Lung microvascular endothelial cell (primary cell): Measurements from ENCODE around the gene MYO1B. TPM values are rescaled to one million over a fixed set of nuclear protein-coding genes. Genes with fewer than 3 reads are reported as not detected.

ENCODE experiments used
- DNase-seq, 2 donors: peaks; one replicate each; pipeline versions ENCODE4 v3.0.0 to v3.0.0-alpha.2; 2010; ENCODE audit warnings: low read depth in 2 of 2
- total RNA-seq: library from RNA; depleted of rRNA; stranded (reverse); fragments of >200 nt; gene quantifications from 2 replicates; pipeline ENCODE4 v1.2.1, GENCODE V29; 2014

MYO1B gene
- total RNA-seq, 1 donor from 2014 or later, result 97.4 TPM

DNA sequence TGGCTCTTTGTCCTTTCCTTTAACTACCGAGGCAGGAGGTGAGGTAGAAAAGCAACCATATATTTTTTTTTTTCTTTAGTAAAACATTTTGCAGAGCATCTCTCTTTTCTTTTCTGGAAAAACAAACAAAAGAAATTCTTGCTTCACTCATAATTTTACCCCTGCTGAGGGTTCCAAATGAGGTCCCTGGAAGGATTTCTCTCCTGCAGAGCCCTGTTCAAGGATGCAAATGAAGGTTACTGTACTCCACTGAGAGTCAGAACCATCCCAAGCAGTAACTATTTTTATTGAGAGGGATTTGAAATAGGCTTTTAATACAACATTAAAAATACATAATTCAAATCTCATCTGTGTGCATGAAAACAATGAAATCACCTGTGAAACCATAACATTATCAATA is 19.5 kb upstream of the MYO1B start:
- no peak for DNase-seq

DNA sequence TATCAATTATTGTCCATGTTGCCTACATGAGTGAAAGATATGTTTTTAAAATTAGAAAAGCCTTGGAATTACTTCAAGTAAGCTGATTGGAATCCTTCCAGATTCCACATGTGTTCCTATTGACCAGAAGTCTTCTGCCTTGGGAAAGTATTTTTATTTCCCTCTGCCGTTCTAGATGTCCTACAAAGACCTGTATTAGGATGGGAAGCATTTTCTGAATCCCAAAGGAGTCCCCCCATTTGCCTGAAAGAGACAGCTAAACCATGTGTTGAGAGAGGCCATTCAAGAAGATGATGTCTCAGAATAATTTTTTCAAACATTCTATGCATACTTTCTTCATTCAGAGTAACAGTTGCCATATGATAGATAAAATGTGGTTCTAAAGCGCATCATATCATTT is 19.0 kb upstream of the MYO1B start:
- DNase-seq, result no peak

- DNase-seq, result no peak
These were observed 16.9 kb upstream of the MYO1B start for GRCh38 chr2:191228333-191228732.

DNA sequence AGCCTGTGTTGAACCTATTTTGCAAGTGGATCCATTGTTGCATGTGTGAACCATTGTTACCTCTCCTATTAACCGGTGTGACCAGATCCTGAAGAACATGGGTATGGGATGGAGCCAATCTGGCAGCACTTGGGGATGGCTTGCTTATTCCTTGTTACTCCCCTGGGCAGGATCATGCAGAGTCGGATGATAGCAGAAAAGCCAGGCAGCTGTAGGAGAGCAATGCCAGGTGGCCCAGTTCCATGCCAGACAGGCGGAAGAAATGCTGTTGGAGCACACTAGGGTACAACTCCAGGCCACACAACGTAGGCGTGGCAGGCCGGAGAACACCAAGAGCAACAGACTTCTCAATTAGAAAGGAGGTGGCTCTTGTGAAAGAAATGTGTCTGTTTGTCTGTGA is 16.3 kb upstream of the MYO1B start:
- DNase-seq, result no peak

DNA sequence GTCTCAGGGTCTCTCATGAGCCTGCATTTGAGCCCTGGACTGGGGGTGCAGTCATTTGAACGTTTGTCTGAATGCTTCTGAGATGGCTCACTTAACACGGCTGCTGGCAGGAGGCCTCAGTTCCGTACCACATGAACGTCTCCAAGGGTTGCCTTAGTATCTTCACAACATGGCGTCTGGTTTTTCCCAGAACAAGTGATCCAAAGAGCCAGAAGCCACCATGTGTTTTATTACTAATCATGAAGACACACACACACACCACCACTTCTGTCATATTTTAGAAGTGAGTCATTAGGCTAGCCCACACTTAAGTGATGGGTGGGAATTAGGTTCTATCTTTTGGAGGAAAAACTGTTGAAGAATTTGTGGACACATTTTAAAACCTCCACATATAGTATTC is 15.0 kb upstream of the MYO1B start:
- peak in 1 of 2 donors; percentile 13 for DNase-seq

DNA sequence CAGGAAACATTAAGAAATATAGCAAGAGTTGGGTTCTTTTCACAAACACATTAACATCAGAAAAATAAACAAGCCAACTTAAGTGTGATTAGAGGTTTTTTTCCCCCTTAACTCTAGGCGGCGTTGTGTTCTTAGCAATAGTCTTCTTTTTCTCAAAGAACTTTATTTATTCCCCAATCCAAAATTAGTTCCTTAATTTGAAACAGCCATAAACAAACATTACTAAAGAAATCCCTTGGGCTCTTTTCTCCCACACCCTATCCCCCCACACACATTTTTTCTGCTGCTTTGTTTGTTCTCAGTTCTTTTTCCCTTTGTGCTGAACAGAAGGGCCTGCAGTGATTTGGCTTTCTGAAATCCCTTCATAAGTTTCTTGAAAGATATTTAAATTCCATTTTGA is 13.2 kb upstream of the MYO1B start:
- peak; percentile 16 to 18 for DNase-seq

DNA sequence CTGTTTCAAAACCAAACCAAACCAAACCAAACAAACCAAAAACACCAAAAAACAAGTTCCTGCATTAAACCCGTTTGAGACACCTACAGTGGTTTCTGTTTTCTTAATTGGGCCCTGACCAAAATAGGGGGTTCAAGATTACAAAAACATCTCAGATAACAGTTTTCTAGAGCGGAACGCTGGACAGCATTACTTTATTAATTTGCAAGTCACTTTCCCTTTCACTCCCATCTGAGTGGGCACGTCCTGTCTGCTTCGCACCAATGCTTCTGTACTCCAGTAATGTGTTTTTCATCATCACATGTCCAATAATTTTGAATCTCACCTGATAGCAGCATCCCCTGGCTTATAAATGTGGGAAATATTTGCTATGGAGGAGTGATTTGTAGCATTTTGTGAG is 11.7 kb upstream of the MYO1B start:
- DNase-seq, result no peak

DNA sequence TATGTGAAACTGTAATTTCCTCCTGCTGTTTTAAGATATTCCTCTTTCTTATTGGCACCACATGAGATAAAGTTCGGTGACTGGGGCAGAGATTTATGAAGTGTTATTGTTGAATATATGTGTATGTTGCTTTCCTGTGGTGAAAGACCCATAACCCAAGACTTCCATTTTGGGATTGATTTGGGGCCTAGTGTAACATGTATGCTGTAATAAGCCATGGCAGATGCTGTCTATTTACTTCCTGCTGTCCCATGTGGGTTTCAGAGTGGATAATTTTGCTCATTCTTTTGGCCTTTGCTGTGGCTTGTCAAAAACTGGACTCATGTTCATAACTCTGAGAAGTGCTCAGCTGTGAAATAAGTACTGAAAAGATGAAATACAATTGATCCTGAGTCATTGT is 10.8 kb upstream of the MYO1B start:
- no peak for DNase-seq

- no peak for DNase-seq
These were observed 4.3 kb upstream of the MYO1B start for GRCh38 chr2:191240871-191241270.

GRCh38 chr2:191241418-191241817 is 3.8 kb upstream of the MYO1B start:
- no peak for DNase-seq

- no peak for DNase-seq
These were observed 2.0 kb upstream of the MYO1B start for GRCh38 chr2:191243154-191243553.

GRCh38 chr2:191244350-191244749 is 854 bp upstream of the MYO1B start:
- DNase-seq, result no peak

DNA sequence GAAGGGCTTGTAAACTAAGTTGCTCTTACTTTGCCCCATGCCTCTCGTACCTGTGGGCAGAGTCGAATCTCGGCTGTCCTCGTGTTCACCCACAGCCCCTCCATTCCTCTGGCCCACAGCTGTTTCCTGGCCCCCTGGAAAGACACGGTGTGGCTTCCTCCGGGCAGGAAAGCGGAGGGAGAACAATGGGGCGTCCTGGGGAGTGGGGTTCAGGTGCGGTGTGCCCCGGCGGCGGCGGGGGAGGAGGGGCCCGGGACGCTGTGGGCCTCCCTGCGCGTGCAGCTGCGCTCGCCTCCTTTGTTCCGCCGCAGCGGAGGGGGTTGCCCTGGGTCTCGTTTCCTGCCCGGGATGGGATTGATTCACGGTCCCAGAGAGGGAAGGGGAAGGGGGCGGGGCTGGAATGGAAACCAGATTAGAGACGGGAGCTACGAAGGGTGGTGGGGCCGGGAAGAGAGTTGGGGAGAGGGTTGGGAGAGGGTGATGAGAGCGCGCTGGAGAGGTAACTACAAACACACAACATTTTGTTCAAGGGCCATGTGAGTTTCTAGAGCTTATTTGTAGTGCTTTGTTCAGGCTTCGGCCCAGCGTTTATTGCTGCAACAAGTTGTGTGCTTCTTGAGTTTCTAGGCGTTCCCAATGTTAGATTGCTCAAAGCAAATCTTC is 796 bp downstream of the MYO1B start:
- peak; percentile 48 to 84 for DNase-seq

DNA sequence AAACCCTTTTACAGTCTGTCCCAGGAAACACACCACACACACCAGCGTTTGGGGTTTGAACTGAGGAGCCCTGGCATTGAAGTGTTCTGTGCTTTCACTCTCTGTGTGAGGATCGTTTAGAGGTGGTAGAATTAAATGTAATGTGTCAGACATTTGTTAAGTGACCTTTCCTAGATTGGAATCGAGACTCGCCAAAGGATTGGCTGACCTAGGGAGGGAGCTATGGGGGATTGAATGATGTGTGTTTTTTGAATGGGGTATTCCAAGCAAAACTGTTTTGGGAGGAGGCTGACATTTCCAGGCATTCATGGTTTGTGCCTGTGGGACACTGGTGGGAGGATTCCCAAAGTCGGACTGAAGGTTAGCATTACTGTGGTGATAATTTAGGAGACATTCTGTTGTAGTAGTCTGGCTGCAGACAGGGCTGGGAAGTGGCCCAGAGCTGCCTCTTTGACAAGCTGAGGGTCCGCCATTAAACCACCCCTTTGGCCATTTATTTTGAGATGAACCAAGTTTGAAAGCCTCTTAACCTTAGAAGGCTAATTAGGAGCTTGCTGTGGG is 1.7 kb downstream of the MYO1B start:
- peak in 1 of 2 donors; percentile 34 for DNase-seq

DNA sequence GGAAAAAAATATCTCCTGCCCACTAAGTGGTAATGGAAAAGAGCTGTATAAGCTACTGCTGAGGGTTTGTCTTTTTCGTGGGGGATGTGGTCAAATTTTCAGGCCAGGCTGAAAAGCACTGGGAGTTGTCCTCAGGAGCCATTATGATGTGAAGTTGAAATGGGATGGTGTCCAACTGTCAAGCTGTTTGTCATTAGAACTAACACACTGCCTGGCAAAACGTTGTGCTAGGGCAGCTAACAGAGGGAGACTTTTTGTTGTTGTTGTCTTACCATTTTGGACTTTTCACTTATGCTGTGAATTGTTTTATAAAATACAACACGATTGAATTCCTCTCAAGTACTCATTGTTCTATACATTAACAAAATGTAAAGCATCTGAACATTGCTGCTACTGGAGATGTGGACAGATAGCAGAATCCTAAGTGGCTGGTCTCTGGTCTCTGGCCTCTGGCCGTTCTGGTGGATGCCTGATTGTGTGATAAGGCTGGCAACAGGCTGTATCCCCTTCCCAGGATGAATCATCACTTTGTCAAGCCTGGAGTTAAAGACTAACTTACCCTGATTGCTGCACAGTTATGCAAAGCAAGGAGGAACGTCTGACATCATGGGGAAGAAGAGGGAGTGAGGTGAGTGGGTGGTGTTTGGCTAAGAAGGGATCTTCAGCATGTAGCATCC is 2.3 kb downstream of the MYO1B start:
- peak; percentile 72 to 73 for DNase-seq

DNA sequence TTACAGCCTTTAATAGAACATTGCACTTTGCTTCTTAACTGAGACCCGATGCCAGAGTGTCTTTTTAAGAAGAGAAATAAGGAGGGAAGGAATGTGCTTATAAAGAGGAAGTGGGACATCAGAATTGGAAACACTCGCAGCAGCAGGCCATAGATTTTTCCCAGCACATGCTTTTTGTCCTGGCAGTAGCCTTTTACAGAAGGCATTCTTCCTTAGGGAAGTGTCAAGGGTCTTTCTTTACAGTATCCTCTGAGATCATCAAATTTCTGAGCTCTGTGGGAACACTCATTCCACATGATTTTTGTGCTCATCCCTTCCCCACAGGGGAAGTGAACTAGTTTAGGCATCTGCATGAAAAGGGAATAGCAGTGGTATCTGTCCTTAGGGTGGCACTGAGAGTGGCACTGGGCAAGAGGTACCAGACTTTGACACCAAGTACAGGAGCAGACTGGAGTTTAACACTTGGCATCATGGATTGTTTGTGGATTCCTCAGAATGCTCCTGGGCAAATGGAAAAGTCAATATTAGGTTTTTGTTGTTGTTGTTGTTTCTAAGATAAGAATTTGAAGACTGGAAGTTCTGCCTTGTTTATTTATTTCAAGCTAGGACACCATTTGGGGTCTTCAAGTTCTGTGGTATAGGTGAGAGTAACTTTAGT is 4.1 kb downstream of the MYO1B start:
- DNase-seq, result no peak

DNA sequence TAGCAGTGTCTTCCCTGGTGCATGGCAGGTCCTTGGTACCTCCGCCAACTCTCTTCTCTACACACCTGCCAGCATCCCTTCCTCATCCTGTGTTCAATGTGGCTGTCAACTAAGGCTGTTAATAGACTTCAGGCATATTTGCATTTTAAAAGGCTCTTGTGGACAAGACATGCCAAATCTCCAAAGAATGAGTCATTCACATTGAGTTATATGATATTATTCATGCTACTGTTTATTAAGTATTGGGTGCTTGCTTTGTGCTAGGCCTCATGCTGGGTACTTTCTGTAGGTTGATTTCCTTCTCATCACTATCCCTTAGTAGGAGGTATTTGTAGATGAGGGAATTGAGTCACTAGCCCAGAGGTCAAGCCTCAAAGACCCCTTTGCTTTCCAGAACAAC is 5.2 kb downstream of the MYO1B start:
- DNase-seq, result no peak

DNA sequence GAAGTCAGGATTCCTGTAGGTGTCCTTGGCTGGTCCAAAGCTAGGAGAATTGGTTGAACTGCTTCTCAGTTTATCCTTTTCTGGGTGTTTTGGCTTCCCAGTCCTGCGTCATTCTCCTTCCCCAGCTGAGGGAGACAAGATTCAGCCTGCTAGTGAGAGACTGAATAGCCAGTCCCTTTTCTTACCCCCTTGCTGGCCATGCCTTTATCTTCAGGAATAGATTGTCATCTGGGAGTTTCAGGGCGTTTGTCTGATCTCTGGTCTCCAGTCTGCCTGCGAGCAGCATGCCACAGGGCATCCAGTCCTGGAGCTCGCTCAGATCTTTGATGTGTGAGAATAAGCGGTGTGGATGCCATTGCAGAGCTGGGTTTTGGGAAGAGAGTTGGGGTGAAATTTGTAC is 5.8 kb downstream of the MYO1B start:
- DNase-seq, result no peak

GRCh38 chr2:191252699-191253098 is 7.5 kb downstream of the MYO1B start:
- no peak for DNase-seq

GRCh38 chr2:191253476-191253875 is 8.3 kb downstream of the MYO1B start:
- no peak for DNase-seq

GRCh38 chr2:191255271-191255670 is 10.1 kb downstream of the MYO1B start:
- no peak for DNase-seq

GRCh38 chr2:191255756-191256312 is 10.6 kb downstream of the MYO1B start:
- no peak for DNase-seq
